ENCODE data around the gene ANKS6. TPM values are rescaled to one million over a fixed set of nuclear protein-coding genes. Genes with fewer than 3 reads are reported as not detected.

ANKS6 gene
- total RNA-seq, 1 experiment from 2014 or later, result 19.6 TPM

- no peak for DNase-seq (ENCODE audit: low read depth, low spot score)
- H3K27ac ChIP-seq (ENCODE audit: low read length), result no peak overlapping the region
- BruUV-seq (replicated peaks), result no TSS peak
- H3K4me1 ChIP-seq (ENCODE audit: control insufficient read depth, insufficient read depth, low read length), result no peaks in the 10 kb centered on the region
- H3K27me3 ChIP-seq (ENCODE audit: control insufficient read depth, insufficient read depth, low read length), result no peaks in the 10 kb centered on the region
- ChIA-PET POLR2A (no interaction called here), CTCF (no interaction called here)
- intact Hi-C loops (cut with micrococcal nuclease; ENCODE audit: unreplicated experiment), result no loop called here
- no peaks in the 10 kb centered on the region for H3K36me3 ChIP-seq (ENCODE audit: control insufficient read depth, insufficient read depth, low read length)
- no peaks in the 10 kb centered on the region for H3K9me3 ChIP-seq (ENCODE audit: control insufficient read depth, insufficient read depth, low read depth, low read length)
- ATAC-seq, result no peak
- in situ Hi-C loops (cut with HindIII; ENCODE audit: low pct_unique_long_range_greater_than_20kb, low sequenced_read_pairs), result no loop called here
- TF ChIP-seq POLR2AphosphoS5 (IDR thresholded peaks at IDR 0.05; ENCODE audit: low read depth, low read length) (no peak), SIN3A (IDR thresholded peaks at IDR 0.05; ENCODE audit: borderline replicate concordance, insufficient read depth, low read depth, low read length) (no peak), REST (IDR thresholded peaks at IDR 0.05; ENCODE audit: insufficient read depth in 1 of 2, low read depth in 2 of 2, low read length in 1 of 2) (no peak), CTCF (IDR thresholded peaks at IDR 0.05) (no peak), TCF7L2 (IDR thresholded peaks at IDR 0.05; ENCODE audit: low read depth, low read length) (no peak)
- no peak overlapping the region for H3K4me3 ChIP-seq (ENCODE audit: low read depth in 2 of 2, low read length in 2 of 2)
These were observed 30.4 kb upstream of the ANKS6 start for GRCh38 chr9:98826716-98827115.

GRCh38 chr9:98825414-98825813 lies 29.1 kb upstream of the ANKS6 start:
- no TSS peak for BruUV-seq (replicated peaks)
- ChIA-PET CTCF (no interaction called here), POLR2A (no interaction called here)
- no peak overlapping the region for H3K27ac ChIP-seq (ENCODE audit: low read length)
- TF ChIP-seq POLR2AphosphoS5 (IDR thresholded peaks at IDR 0.05; ENCODE audit: low read depth, low read length), result no peak
- H3K27me3 ChIP-seq (ENCODE audit: control insufficient read depth, insufficient read depth, low read length), result no peaks in the 10 kb centered on the region
- H3K4me1 ChIP-seq (ENCODE audit: control insufficient read depth, insufficient read depth, low read length), result no peaks in the 10 kb centered on the region
- DNase-seq (ENCODE audit: low read depth, low spot score), result no peak
- no peaks in the 10 kb centered on the region for H3K9me3 ChIP-seq (ENCODE audit: control insufficient read depth, insufficient read depth, low read depth, low read length)
- ATAC-seq, result no peak
- in situ Hi-C loops (cut with HindIII; ENCODE audit: low pct_unique_long_range_greater_than_20kb, low sequenced_read_pairs), result no loop called here
- intact Hi-C loops (cut with micrococcal nuclease; ENCODE audit: unreplicated experiment), result no loop called here
- H3K36me3 ChIP-seq (ENCODE audit: control insufficient read depth, insufficient read depth, low read length), result no peaks in the 10 kb centered on the region
- no peak overlapping the region for H3K4me3 ChIP-seq (ENCODE audit: low read depth in 2 of 2, low read length in 2 of 2)

- Histone ChIP-seq H3K27ac (ENCODE audit: low read length) (no peak overlapping the region), H3K36me3 (ENCODE audit: control insufficient read depth, insufficient read depth, low read length) (no peaks in the 10 kb centered on the region), H3K4me1 (ENCODE audit: control insufficient read depth, insufficient read depth, low read length) (no peaks in the 10 kb centered on the region), H3K27me3 (ENCODE audit: control insufficient read depth, insufficient read depth, low read length) (no peaks in the 10 kb centered on the region), H3K9me3 (ENCODE audit: control insufficient read depth, insufficient read depth, low read depth, low read length) (no peaks in the 10 kb centered on the region), H3K4me3 (ENCODE audit: low read depth in 2 of 2, low read length in 2 of 2) (no peak overlapping the region)
- ChIA-PET CTCF (no interaction called here), POLR2A (no interaction called here)
- DNase-seq (ENCODE audit: low read depth, low spot score) (no peak), ATAC-seq (no peak)
- intact Hi-C loops (cut with micrococcal nuclease; ENCODE audit: unreplicated experiment) (no loop called here), in situ Hi-C loops (cut with HindIII; ENCODE audit: low pct_unique_long_range_greater_than_20kb, low sequenced_read_pairs) (no loop called here)
- TF ChIP-seq SIN3A (IDR thresholded peaks at IDR 0.05; ENCODE audit: borderline replicate concordance, insufficient read depth, low read depth, low read length) (no peak), POLR2AphosphoS5 (IDR thresholded peaks at IDR 0.05; ENCODE audit: low read depth, low read length) (no peak), TCF7L2 (IDR thresholded peaks at IDR 0.05; ENCODE audit: low read depth, low read length) (no peak), REST (IDR thresholded peaks at IDR 0.05; ENCODE audit: insufficient read depth in 1 of 2, low read depth in 2 of 2, low read length in 1 of 2) (no peak), CTCF (IDR thresholded peaks at IDR 0.05) (no peak)
- BruUV-seq (replicated peaks), result no TSS peak
These were observed 27.4 kb upstream of the ANKS6 start for GRCh38 chr9:98823666-98824334.
